T-helper 1 cell treated with Interleukin-12 subunit alpha and Interleukin-12 subunit beta and Interleukin-4 antibody, amounts not matched to agents 30 μg/mL and 1 μg/mL, for 36 hours (primary cell): ENCODE data around the gene PLSCR4.

Experiments used
- H3K27ac Mint-ChIP-seq: one replicate; pipeline ENCODE4 v1.8.0; 2021; ENCODE audit warnings: mild to moderate bottlenecking, mixed read lengths
- H3K27me3 Mint-ChIP-seq: one replicate; pipeline ENCODE4 v1.8.0; 2021; ENCODE audit warnings: low read depth, mixed read lengths
- H3K36me3 Mint-ChIP-seq: one replicate; pipeline ENCODE4 v1.8.0; 2021; ENCODE audit warnings: low read depth, mixed read lengths
- H3K4me1 Mint-ChIP-seq: one replicate; pipeline ENCODE4 v1.8.0; 2021; ENCODE audit warnings: low read depth, mixed read lengths
- H3K4me3 Mint-ChIP-seq: one replicate; pipeline ENCODE4 v1.8.0; 2021; ENCODE audit warnings: mild to moderate bottlenecking, moderate library complexity, mixed read lengths
- H3K9me3 Mint-ChIP-seq: one replicate; pipeline ENCODE4 v1.8.0; 2021; ENCODE audit warnings: mixed read lengths

Gene PLSCR4

GRCh38 chr3:146156095-146156494 is 94.8 kb downstream of the PLSCR4 start:
- Mint-ChIP-seq H3K9me3 (no peaks in the 10 kb centered on the region), H3K27ac (no peak overlapping the region), H3K27me3 (peaks cover 37% of the 10 kb centered on the region), H3K4me1 (peaks cover 8% of the 10 kb centered on the region), H3K36me3 (peaks cover 2% of the 10 kb centered on the region), H3K4me3 (no peak overlapping the region)

- no peaks in the 10 kb centered on the region for H3K36me3 Mint-ChIP-seq
- peaks cover 31% of the 10 kb centered on the region for H3K27me3 Mint-ChIP-seq
- no peak overlapping the region for H3K27ac Mint-ChIP-seq
- no peak overlapping the region for H3K4me3 Mint-ChIP-seq
- peaks cover 3% of the 10 kb centered on the region for H3K4me1 Mint-ChIP-seq
- H3K9me3 Mint-ChIP-seq, result no peaks in the 10 kb centered on the region
Observed at GRCh38 chr3:146154995-146155394, 95.9 kb downstream of the PLSCR4 start.

GRCh38 chr3:146154316-146154715 is 96.6 kb downstream of the PLSCR4 start:
- H3K4me1 Mint-ChIP-seq, result no peaks in the 10 kb centered on the region
- no peak overlapping the region for H3K27ac Mint-ChIP-seq
- peaks cover 26% of the 10 kb centered on the region for H3K27me3 Mint-ChIP-seq
- no peaks in the 10 kb centered on the region for H3K36me3 Mint-ChIP-seq
- H3K9me3 Mint-ChIP-seq, result no peaks in the 10 kb centered on the region
- H3K4me3 Mint-ChIP-seq, result no peak overlapping the region

- Mint-ChIP-seq H3K36me3 (no peaks in the 10 kb centered on the region), H3K27ac (no peak overlapping the region), H3K4me3 (no peak overlapping the region), H3K9me3 (no peaks in the 10 kb centered on the region), H3K4me1 (no peaks in the 10 kb centered on the region), H3K27me3 (peaks cover 17% of the 10 kb centered on the region)
Observed at GRCh38 chr3:146153429-146153828, 97.5 kb downstream of the PLSCR4 start.

GRCh38 chr3:146152834-146153233 is 98.1 kb downstream of the PLSCR4 start:
- no peaks in the 10 kb centered on the region for H3K4me1 Mint-ChIP-seq
- H3K4me3 Mint-ChIP-seq, result no peak overlapping the region
- H3K27ac Mint-ChIP-seq, result no peak overlapping the region
- H3K36me3 Mint-ChIP-seq, result no peaks in the 10 kb centered on the region
- peaks cover 15% of the 10 kb centered on the region for H3K27me3 Mint-ChIP-seq
- H3K9me3 Mint-ChIP-seq, result no peaks in the 10 kb centered on the region

GRCh38 chr3:146148468-146148931 is 102.4 kb downstream of the PLSCR4 start:
- Mint-ChIP-seq H3K9me3 (no peaks in the 10 kb centered on the region), H3K36me3 (no peaks in the 10 kb centered on the region), H3K27me3 (no peaks in the 10 kb centered on the region), H3K4me3 (no peak overlapping the region), H3K4me1 (no peaks in the 10 kb centered on the region), H3K27ac (no peak overlapping the region)

- H3K36me3 Mint-ChIP-seq, result no peaks in the 10 kb centered on the region
- H3K27me3 Mint-ChIP-seq, result no peaks in the 10 kb centered on the region
- no peak overlapping the region for H3K27ac Mint-ChIP-seq
- no peaks in the 10 kb centered on the region for H3K9me3 Mint-ChIP-seq
- no peak overlapping the region for H3K4me3 Mint-ChIP-seq
- H3K4me1 Mint-ChIP-seq, result no peaks in the 10 kb centered on the region
Observed at GRCh38 chr3:146145642-146146041, 105.3 kb downstream of the PLSCR4 start.

- H3K4me1 Mint-ChIP-seq, result no peaks in the 10 kb centered on the region
- no peak overlapping the region for H3K27ac Mint-ChIP-seq
Observed at GRCh38 chr3:146142757-146143156, 108.1 kb downstream of the PLSCR4 start.

More at GRCh38 chr3:146142757-146143156, 108.1 kb downstream of the PLSCR4 start:
- no peak overlapping the region for H3K4me3 Mint-ChIP-seq
- no peaks in the 10 kb centered on the region for H3K36me3 Mint-ChIP-seq
- H3K9me3 Mint-ChIP-seq, result no peaks in the 10 kb centered on the region
- H3K27me3 Mint-ChIP-seq, result no peaks in the 10 kb centered on the region
